Measurements from ENCODE around the gene PDE8A.

DNA sequence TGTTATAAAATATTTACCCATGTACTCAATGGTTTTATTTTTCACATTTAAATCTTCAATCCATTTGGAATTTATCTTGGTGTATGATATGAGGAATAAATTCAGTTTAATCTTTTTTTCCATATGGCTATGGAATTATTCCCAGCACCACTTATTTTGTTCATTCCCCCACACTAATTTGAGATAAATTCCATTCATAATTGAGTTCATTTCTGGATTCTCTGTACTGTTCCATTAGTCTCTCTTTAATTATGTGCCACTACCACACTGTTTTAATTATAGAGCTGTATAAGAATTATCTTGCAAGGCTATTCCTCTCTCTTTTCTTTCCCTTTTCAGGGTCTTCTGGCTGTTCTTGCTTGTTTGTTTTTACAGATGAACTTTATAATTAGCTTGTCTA, 34.6 kb downstream of the PDE8A start:
- TF ChIP-seq, protein P1, sequence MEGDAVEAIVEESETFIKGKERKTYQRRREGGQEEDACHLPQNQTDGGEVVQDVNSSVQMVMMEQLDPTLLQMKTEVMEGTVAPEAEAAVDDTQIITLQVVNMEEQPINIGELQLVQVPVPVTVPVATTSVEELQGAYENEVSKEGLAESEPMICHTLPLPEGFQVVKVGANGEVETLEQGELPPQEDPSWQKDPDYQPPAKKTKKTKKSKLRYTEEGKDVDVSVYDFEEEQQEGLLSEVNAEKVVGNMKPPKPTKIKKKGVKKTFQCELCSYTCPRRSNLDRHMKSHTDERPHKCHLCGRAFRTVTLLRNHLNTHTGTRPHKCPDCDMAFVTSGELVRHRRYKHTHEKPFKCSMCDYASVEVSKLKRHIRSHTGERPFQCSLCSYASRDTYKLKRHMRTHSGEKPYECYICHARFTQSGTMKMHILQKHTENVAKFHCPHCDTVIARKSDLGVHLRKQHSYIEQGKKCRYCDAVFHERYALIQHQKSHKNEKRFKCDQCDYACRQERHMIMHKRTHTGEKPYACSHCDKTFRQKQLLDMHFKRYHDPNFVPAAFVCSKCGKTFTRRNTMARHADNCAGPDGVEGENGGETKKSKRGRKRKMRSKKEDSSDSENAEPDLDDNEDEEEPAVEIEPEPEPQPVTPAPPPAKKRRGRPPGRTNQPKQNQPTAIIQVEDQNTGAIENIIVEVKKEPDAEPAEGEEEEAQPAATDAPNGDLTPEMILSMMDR (IDR thresholded peaks at IDR 0.05; ENCODE audit: poor library complexity) = no peak
- no peak for TF ChIP-seq EZH2 (IDR thresholded peaks at IDR 0.05; ENCODE audit: borderline replicate concordance)
